CD14-positive monocyte (primary cell): ENCODE measurements around the gene AZIN2. TPM values are rescaled to one million over a fixed set of nuclear protein-coding genes. Genes with fewer than 3 reads are reported as not detected.
A peak's percentile ranks its signal among the peaks of the same experiment; 100 is the strongest.

Source experiments
- DNase-seq, 3 donors: peaks; one replicate each; pipeline ENCODE4 v3.0.0-alpha.2; 2011 to 2022
- H2AFZ ChIP-seq: 2 replicates; pipeline ENCODE4 v1.6.0; 2012; ENCODE audit warnings: mild to moderate bottlenecking, low read depth, low read length, inconsistent platforms; ENCODE audit not compliant: insufficient read depth, poor library complexity, severe bottlenecking
- H3K27ac ChIP-seq, 2 donors: 1 replicate in 1 of 2; 2 replicates in 1 of 2; pipeline ENCODE4 v1.5.1; 2012 to 2013; ENCODE audit warnings: low read length in 2 of 2, control low read depth in 1 of 2, inconsistent platforms in 1 of 2, low read depth in 1 of 2, mild to moderate bottlenecking in 1 of 2
- H3K27me3 ChIP-seq, 2 donors: one replicate each; pipeline versions ENCODE4 v1.6.0 to v1.6.1; 2011 to 2013; ENCODE audit warnings: low read length in 2 of 2; ENCODE audit not compliant: control insufficient read depth in 2 of 2, insufficient read depth in 2 of 2
- H3K36me3 ChIP-seq, 2 donors: replicated peaks in 1 of 2; 1 replicate in 1 of 2; 2 replicates in 1 of 2; pipeline versions ENCODE4 v1.5.1 to v1.6.1; 2012 to 2013; ENCODE audit warnings: low read length in 2 of 2, control low read depth in 1 of 2, inconsistent platforms in 1 of 2, mild to moderate bottlenecking in 1 of 2; ENCODE audit not compliant: insufficient read depth in 2 of 2, control insufficient read depth in 1 of 2
- H3K4me1 ChIP-seq, 2 donors: 1 replicate in 1 of 2; 2 replicates in 1 of 2; pipeline versions ENCODE4 v1.5.1 to v1.6.1; 2012 to 2013; ENCODE audit warnings: low read length in 2 of 2, control low read depth in 1 of 2, inconsistent platforms in 1 of 2, mild to moderate bottlenecking in 1 of 2, moderate library complexity in 1 of 2; ENCODE audit not compliant: insufficient read depth in 2 of 2, control insufficient read depth in 1 of 2
- H3K4me2 ChIP-seq: replicated peaks from 2 replicates; pipeline ENCODE3; 2012; ENCODE audit warnings: low read length, moderate library complexity, mild to moderate bottlenecking; ENCODE audit not compliant: poor library complexity, severe bottlenecking; ENCODE audit errors: extremely low read depth
- H3K4me3 ChIP-seq, 3 experiments: fragments of 200-600 bp in 1 of 3; sonication (generic) in 1 of 3; replicated peaks in 1 of 3; 1 replicate in 2 of 3; 2 replicates in 1 of 3; pipeline ENCODE4 v1.5.1; 2011 to 2013; ENCODE audit warnings: low read length in 3 of 3, mild to moderate bottlenecking in 3 of 3, control low read depth in 2 of 3, low read depth in 2 of 3, inconsistent platforms in 1 of 3, moderate library complexity in 1 of 3
- H3K79me2 ChIP-seq: 2 replicates; pipeline ENCODE4 v1.6.0; 2012; ENCODE audit warnings: mild to moderate bottlenecking, control low read depth, inconsistent platforms, low read length, moderate library complexity; ENCODE audit not compliant: insufficient read depth
- H3K9ac ChIP-seq: 2 replicates; pipeline ENCODE4 v1.6.0; 2017; ENCODE audit warnings: low read length, mild to moderate bottlenecking; ENCODE audit not compliant: insufficient read depth, poor library complexity, severe bottlenecking
- H3K9me3 ChIP-seq, 2 donors: replicated peaks in 1 of 2; 1 replicate in 1 of 2; 2 replicates in 1 of 2; pipeline versions ENCODE4 v1.5.1 to v1.6.1; 2012 to 2013; ENCODE audit warnings: low read length in 2 of 2, control low read depth in 1 of 2; ENCODE audit not compliant: control insufficient read depth in 1 of 2, insufficient read depth in 1 of 2
- H4K20me1 ChIP-seq: 2 replicates; pipeline ENCODE4 v1.6.0; 2012; ENCODE audit warnings: mild to moderate bottlenecking, low read length, control low read depth, moderate library complexity; ENCODE audit not compliant: insufficient read depth
- H3K27ac Mint-ChIP-seq, 7 donors: one replicate each; pipeline ENCODE4 v1.8.0; 2020; ENCODE audit warnings: mild to moderate bottlenecking in 7 of 7, mixed read lengths in 7 of 7, moderate library complexity in 6 of 7, inconsistent platforms in 2 of 7
- H3K27me3 Mint-ChIP-seq, 3 donors: one replicate each; pipeline ENCODE4 v1.8.0; 2021 to 2022; ENCODE audit warnings: low read depth in 3 of 3, mild to moderate bottlenecking in 3 of 3, mixed read lengths in 3 of 3, moderate library complexity in 3 of 3, inconsistent platforms in 1 of 3
- H3K36me3 Mint-ChIP-seq, 2 donors: one replicate each; pipeline ENCODE4 v1.8.0; 2020; ENCODE audit warnings: mixed read lengths in 2 of 2, inconsistent platforms in 1 of 2, mild to moderate bottlenecking in 1 of 2
- H3K4me1 Mint-ChIP-seq: one replicate; pipeline ENCODE4 v1.8.0; 2020; ENCODE audit warnings: mild to moderate bottlenecking, mixed read lengths
- H3K4me3 Mint-ChIP-seq, 2 donors: one replicate each; pipeline ENCODE4 v1.8.0; 2020; ENCODE audit warnings: mild to moderate bottlenecking in 2 of 2, mixed read lengths in 2 of 2, moderate library complexity in 1 of 2
- H3K9me3 Mint-ChIP-seq, 7 donors: one replicate each; pipeline ENCODE4 v1.8.0; 2020 to 2022; ENCODE audit warnings: mixed read lengths in 7 of 7, mild to moderate bottlenecking in 6 of 7, moderate library complexity in 6 of 7, inconsistent platforms in 2 of 7
- WGBS: methylation state at CpG from one replicate; pipeline ENCODE4 v1.1.5; 2013; ENCODE audit warnings: missing lambda C conversion rate; ENCODE audit not compliant: insufficient coverage; 5-methylcytosine and 5-hydroxymethylcytosine counted together
- intact Hi-C, 2 donors: fragments of 100-400 bp; cut with micrococcal nuclease; formaldehyde crosslinking; loops; one replicate each; pipeline versions ENCODE4 v1.15.0 to v1.15.1; 2023
- polyA plus RNA-seq, 3 donors: library from polyadenylated mRNA; depleted of rRNA in 1 of 3; unstranded in 2 of 3; stranded (reverse) in 1 of 3; fragments of 300-500 nt in 2 of 3; fragments of >200 nt in 1 of 3; fragmentation: Illumina TruSeq in 2 of 3; gene quantifications; 1 replicate in 2 of 3; 2 replicates in 1 of 3; pipeline ENCODE4 v1.2.3, GENCODE V29; 2012 to 2021
- TF ChIP-seq, protein P1 (sequence below): fragments of 200-600 bp; IDR thresholded peaks from one replicate; pipeline ENCODE4 v1.8.0; 2022; ENCODE audit warnings: antibody characterized with exemption, mild to moderate bottlenecking

The AZIN2 gene
- polyA plus RNA-seq, 3 donors, result 0.03 to 0.89 TPM; not detected in 1

DNA sequence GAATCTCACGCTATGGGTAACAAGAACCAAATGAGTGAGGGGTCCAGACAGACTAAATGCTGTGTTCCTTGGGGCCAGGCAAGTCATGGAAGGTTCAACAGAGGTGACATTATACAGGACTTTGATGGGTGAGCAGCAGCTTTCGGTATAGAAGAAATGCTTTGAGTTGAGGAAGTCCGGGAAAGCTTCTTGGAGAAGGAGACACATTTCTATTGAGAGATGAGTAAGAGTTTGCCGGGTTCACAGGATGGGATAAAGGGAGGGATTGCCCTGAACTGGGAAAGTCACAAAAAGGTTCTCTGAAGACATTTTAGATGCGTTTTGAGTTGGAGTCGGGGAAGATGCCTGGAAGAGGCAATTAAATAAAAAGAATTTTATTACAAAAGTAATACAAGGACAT is 580 bp upstream of the AZIN2 start:
- Histone ChIP-seq H3K4me3 (peak overlapping the region in 2 of 3 experiments; percentile 60 to 80), H3K9me3 (no peaks in the 10 kb centered on the region), H4K20me1 (no peaks in the 10 kb centered on the region), H3K79me2 (no peaks in the 10 kb centered on the region), H2AFZ (peak overlapping the region; percentile 81), H3K36me3 (no peaks in the 10 kb centered on the region), H3K27me3 (peaks cover 18 to 38% of the 10 kb centered on the region in 2 donors), H3K4me2 (peak overlapping the region; percentile 93), H3K4me1 (peaks cover 15 to 20% of the 10 kb centered on the region in 2 donors), H3K27ac (no peak overlapping the region), H3K9ac (no peak overlapping the region)
- Mint-ChIP-seq H3K27ac (peak overlapping the region in 2 of 7 donors; percentile 38 to 84), H3K4me1 (peaks cover 18% of the 10 kb centered on the region), H3K9me3 (peaks cover 0 to 13% (median 0%) of the 10 kb centered on the region in 7 donors), H3K27me3 (peaks cover 32 to 47% (median 33%) of the 10 kb centered on the region in 3 donors), H3K4me3 (peak overlapping the region; percentile 76 to 86), H3K36me3 (peaks cover 0 to 1% of the 10 kb centered on the region in 2 donors)
- DNase-seq, result no peak
- TF ChIP-seq, protein P1, sequence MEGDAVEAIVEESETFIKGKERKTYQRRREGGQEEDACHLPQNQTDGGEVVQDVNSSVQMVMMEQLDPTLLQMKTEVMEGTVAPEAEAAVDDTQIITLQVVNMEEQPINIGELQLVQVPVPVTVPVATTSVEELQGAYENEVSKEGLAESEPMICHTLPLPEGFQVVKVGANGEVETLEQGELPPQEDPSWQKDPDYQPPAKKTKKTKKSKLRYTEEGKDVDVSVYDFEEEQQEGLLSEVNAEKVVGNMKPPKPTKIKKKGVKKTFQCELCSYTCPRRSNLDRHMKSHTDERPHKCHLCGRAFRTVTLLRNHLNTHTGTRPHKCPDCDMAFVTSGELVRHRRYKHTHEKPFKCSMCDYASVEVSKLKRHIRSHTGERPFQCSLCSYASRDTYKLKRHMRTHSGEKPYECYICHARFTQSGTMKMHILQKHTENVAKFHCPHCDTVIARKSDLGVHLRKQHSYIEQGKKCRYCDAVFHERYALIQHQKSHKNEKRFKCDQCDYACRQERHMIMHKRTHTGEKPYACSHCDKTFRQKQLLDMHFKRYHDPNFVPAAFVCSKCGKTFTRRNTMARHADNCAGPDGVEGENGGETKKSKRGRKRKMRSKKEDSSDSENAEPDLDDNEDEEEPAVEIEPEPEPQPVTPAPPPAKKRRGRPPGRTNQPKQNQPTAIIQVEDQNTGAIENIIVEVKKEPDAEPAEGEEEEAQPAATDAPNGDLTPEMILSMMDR, result no peak
- 100% methylated on average over 2 of the region's 6 CpGs for WGBS
- intact Hi-C loops, result loop anchor here in 1 of 2 donors (10.0 kb wide), 1 partner anchor 146 kb away; no protein-coding TSS in a partner anchor

DNA sequence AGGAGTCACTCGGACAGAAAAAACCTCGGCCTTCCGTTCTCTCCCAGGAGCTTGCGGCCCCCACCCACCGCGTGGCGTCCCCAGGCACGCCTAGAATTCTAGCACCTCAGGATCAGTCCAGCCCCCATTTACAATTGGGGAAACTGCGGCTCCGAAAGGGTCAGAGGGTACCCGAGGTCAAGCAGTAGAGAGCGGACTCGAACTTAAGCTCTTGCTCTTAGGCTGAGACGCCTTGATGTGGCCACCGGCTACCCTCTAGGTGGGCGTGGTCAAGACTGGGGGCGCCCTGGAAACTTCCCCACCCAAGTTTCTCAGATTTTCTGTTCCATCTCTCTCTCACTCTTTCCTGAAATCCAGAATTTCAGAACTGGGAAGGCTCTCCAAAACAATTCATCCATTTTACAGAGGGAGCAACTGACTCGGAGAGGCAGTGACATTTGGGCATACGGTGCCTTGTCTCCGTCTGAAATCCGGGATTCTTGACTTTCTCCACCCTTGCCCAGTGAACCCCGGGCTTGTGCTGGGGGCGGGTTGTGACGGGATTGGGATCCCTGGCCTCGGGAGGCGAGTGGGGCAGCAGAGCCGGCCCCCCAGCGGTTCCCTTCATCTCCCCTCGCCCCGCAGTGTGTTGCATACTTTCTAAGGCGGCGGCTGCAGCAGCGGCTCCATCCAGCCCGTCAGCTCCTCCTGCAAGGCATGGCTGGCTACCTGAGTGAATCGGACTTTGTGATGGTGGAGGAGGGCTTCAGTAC is 777 bp downstream of the AZIN2 start:
- H3K27me3 Mint-ChIP-seq, result peaks cover 32 to 50% (median 34%) of the 10 kb centered on the region in 3 donors
- H4K20me1 ChIP-seq, result no peaks in the 10 kb centered on the region
- H2AFZ ChIP-seq, result peak overlapping the region; percentile 81
- H3K9ac ChIP-seq, result peak overlapping the region; percentile 46
- peaks cover 0 to 1% of the 10 kb centered on the region in 2 donors for H3K36me3 Mint-ChIP-seq
- H3K36me3 ChIP-seq, result no peaks in the 10 kb centered on the region
- H3K27ac ChIP-seq, result no peak overlapping the region
- no peaks in the 10 kb centered on the region for H3K79me2 ChIP-seq
- TF ChIP-seq, protein P1, result no peak
- H3K4me3 ChIP-seq, result peak overlapping the region; percentile 33 to 80 (median 60)
- WGBS, result 15% methylated on average over 21 of the region's 35 CpGs
- peak overlapping the region; percentile 76 to 86 for H3K4me3 Mint-ChIP-seq
- H3K9me3 ChIP-seq, result no peaks in the 10 kb centered on the region
- DNase-seq, result no peak
- intact Hi-C loops, result loop anchor here in 1 of 2 donors (10.0 kb wide), 1 partner anchor 147 kb away; no protein-coding TSS in a partner anchor
- peak overlapping the region; percentile 93 for H3K4me2 ChIP-seq
- peaks cover 18 to 38% of the 10 kb centered on the region in 2 donors for H3K27me3 ChIP-seq
- peaks cover 21 to 28% of the 10 kb centered on the region in 2 donors for H3K4me1 ChIP-seq
- H3K9me3 Mint-ChIP-seq, result peaks cover 0 to 13% (median 0%) of the 10 kb centered on the region in 7 donors
- H3K27ac Mint-ChIP-seq, result peak overlapping the region in 2 of 7 donors; percentile 18 to 21
- peaks cover 27% of the 10 kb centered on the region for H3K4me1 Mint-ChIP-seq
